Stimulated activated CD4-positive, alpha-beta T cell treated with anti-CD3 and anti-CD28 coated beads, Interleukin-2, amount 100 ng/mL, for 24 hours (primary cell): Measurements from ENCODE around the gene NUMB.
A peak's percentile ranks its signal among the peaks of the same experiment; 100 is the strongest.

ENCODE experiments used
- DNase-seq, 2 donors: peaks; one replicate each; pipeline ENCODE4 v3.0.0-alpha.2; 2020

The NUMB gene

DNA sequence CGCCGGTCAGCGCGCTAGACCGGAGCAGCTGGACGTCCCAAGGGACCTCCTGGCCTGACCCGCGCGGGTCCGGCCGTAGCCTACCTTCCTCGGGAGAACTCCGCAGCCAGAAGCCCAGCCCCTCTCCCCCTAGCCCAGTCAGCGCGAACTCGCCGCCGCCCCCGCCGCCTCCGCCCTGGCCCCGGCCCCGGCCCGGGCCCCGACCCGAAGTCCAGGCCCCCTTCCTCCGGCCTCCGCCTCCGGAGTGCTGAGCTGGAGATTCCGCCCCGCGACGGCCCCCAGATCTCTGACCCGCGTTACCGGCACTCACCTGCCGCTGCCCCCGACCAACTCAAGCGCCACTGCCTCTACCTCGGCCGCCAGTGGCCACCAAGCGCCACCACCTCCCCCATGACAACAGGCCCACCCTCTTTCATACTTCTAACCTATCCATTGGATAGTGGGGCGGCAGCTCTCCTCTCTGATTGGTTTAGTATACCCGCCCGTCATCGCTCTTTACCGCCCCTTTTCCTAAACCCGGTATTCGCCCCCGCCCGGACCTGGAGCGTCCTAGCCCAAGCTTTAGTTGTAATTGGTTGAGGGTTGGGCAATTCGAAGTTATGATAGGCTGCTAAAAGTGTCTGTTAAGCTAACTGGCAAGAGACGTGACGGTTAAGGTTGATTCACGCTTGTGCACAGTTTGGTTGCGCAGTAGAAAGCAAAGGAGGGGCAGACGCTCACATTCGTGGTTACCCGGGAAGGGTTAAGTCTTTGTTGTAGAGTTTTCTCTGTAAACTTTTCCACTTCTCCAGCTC is at the start of gene NUMB:
Gene NUMB (minus strand): TSS at position 364 of the 794 bp plus-strand sequence. CDS start 102,795 bp downstream, outside the sequence.
- DNase-seq, result peak; percentile 93 to 97

DNA sequence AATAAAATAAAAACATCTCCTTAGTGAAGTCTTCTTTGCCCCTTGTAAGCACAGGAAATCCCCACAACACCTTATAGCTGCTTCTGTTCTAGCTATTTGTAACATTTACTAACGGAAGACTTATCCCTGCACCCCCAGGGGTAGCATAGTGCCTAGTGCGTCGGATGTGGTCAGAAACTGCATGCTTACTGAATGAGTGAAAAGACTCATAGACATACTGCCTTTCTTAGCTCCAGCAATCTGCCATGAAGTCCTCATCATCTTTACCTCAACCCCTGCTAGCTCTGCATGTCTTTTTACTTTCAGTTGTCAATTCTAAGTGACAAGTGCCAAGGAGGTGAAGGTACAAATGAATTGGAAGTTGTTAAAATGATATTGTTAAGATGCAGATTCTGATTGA is 45.3 kb upstream of the NUMB start:
- no peak for DNase-seq

DNA sequence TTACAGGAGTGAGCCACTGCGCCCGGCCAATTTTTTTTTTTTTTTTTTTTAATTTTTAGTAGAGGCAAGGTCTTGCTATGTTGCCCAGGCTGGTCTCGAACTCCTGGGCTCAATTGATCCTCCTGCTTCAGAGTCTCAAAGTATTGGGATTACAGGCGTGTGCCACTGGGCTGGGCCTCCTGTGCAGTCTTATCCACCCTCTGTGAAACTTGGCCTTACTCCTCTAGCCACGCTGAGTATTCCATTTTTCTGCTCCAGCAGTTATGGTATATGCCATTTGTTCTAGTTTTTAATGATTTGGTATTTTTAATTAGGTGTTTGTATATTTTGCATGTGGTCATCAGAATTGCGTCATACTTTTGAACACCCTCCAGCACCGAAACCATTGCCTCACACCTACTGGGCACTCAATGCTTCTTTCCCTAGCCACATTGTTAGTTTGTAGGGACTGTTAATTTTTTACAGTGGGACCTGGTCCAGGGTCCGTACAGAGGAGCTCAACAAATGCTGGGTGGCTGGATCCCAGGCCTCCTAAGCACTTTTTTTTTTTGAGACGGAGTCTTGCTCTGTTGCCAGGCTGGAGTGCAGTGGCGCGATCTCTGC is 43.8 kb upstream of the NUMB start:
- no peak for DNase-seq

DNA sequence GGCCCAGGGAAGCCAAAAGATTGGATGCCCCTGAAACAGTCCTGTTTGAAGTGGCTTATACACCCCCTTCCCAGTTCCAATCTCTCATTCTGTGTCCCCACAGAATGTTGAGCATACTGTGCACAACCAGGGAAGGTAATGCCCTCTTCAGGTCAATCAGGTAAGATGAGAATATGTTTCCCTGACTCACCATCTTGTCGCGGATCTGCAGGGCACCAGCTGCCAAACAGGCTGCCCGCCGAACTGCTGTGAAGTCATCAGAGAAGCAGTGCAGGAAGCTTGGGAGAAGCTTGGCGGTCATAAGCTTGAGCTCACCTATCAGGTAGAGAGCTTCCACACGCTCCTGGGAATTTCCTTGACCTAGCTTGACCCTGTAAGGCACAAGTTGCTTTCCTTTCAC is 42.0 kb upstream of the NUMB start:
- DNase-seq, result no peak

DNA sequence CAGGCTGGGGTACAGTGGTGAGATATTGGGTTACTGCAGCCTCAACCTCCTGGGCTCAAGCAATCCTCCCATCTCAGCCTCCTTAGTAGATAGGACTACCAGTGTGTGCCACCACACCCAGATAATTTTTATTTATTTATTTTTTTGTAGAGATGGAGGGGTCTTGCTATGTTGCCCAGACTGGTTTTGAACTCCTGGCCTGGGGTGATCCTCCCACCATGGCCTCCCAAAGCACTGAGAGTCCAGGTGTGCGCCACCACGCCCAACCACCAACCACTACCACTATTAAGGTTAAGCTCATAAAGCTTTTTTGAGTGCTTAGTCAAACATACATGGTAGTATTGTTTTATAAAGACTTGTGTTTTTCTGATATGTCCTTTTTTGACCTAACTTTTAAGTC is 36.2 kb upstream of the NUMB start:
- no peak for DNase-seq

DNA sequence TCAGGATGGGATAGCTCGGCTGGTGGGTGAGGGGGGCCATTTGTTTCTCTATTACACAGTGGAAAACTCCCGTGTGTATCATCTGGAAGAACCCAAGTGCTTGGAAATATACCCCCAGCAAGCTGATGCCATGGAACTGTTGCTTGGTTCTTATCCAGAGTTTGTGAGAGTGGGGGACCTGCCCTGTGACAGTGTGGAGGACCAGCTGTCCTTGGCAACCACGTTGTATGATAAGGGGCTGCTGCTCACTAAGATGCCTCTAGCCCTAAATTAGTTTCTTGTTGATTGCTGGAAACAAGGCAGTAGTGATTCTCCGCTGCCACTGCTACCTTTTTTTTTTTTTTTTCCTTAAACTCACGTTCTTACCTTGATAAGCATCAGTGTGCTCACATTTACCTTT is 34.3 kb upstream of the NUMB start:
- DNase-seq, result no peak

DNA sequence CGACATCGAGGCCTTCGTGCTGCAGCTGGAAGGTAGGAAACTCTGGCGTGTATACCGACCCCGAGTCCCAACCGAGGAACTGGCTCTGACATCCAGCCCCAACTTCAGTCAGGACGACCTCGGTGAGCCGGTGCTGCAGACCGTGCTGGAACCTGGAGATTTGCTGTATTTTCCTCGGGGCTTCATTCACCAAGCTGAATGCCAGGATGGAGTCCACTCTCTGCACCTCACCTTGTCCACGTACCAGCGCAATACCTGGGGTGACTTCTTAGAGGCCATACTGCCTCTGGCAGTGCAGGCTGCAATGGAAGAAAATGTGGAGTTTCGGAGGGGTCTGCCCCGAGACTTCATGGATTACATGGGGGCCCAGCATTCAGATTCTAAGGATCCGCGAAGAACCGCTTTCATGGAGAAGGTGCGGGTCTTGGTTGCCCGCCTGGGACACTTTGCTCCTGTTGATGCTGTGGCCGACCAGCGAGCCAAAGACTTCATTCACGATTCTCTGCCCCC is 33.8 kb upstream of the NUMB start:
- DNase-seq, result no peak

DNA sequence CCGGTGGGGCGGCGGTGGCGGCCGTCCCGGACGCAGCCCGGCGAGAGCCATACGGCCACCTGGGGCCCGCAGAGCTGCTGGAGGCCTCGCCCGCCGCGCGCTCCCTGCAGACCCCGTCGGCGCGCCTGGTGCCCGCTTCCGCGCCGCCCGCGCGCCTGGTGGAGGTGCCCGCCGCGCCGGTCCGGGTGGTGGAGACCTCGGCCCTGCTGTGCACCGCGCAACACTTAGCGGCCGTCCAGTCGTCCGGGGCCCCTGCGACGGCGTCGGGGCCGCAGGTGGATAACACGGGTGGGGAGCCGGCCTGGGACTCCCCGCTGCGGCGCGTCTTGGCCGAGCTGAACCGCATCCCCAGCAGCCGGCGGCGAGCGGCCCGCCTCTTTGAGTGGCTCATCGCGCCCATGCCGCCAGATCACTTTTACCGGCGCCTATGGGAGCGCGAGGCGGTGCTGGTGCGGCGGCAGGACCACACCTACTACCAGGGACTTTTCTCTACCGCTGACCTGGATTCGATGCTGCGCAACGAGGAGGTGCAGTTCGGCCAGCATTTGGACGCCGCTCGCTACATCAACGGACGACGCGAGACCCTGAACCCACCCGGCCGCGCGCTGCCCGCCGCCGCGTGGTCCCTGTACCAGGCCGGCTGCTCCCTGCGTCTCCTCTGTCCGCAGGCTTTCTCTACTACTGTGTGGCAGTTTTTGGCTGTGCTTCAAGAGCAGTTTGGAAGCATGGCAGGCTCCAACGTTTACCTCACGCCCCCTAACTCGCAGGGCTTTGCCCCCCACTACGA is 33.1 kb upstream of the NUMB start:
- peak; percentile 75 to 79 for DNase-seq

DNA sequence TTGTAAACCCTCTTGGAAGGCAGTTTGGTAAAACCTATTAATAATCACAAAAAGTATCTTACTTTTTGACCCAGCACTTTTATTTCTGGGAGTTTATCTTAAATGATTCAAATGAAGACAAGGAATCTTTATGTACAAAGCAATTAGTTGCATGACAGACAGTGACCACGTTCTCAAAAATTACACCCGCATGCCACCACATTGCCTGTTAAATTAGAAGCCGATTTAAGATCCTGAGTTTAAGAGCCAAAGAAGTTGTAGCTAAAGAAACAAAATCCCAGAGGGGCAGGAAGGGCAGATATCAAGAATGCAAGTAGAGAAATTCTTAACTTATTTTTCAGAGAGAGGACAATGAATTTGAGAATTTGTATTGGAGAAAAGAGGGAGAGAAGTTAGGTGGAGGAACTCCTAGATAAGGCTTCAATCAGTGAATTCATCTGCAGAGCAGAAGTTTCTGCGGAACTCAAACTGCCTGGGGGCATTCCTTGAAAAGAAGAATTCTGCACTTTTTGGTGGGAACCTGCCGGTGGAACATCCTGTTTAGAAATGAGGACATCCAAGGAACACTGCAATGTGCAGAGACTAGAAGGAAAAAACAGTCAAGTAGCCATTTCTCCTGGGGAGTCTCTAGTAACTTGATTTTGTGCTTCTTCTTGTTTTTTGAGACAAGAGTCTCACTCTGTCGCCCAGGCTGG is 31.3 kb upstream of the NUMB start:
- no peak for DNase-seq

DNA sequence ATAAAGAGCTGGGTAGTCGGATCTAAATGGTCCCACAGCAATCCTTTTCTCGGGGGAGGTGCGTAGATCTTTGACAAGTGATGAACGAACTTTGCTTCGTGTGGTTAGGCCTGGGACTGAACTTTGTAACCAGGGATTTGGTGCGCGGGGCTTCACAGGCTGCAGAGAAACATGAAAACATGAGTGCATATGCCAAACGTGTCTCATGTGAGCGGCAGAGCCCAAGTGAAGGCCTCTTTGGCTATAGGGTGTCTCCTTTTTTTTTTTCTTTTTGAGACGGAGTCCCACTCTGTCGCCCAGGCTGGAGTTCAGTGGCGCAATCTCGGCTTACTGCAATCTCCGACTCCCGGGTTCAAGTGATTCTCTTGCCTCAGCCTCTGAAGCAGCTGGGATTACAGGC is 20.3 kb upstream of the NUMB start:
- DNase-seq, result no peak

DNA sequence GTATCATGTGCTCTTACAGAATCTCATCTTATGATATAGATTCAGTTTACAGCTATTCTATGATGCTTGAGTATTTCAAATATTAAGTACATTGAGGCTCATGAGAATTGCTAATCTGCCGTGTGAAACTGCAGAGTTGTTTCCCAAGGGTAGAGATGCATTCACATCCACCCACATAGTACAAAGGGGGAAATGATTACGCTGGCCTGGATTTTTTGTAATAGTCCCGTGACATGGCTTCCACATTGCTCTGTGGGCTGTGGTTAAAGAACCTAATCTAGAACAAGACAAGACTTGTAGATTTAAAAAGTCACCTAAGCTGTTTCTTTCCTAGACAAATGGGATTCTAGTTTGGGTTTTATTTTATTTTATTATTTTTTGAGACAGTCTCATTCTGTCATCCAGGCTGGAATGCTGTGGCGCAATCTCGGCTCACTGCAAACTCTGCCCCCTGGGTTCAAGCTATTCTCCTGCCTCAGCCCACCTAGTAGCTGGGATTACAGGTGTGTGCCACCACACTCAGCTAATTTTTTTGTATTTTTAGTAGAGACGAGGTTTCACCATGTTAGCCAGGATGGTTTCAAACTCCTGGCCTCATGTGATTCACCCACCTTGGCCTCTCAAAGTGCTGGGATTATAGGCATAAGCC is 19.4 kb upstream of the NUMB start:
- no peak for DNase-seq

DNA sequence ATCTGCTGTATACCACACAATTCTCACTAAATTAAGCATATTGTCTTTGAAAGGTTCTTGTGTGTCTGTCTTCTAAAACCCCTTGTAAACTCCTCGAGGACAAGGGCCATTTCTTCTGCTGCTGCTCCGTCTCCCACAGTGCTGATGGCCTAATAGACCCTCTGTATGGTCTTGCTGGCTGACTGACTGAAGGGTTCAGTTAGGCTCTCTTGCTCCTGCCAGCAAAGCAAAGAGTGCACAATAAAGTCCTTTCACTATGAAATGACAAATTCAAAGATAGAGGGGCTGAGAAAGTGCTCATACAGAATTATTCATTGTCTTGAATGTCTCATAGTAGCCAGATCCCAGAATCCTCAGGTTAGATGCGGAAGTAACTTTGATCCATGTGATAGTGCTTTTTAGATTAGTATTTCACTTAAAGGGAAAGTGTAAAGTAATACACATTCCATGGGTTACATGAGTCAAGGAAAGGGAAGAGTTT is 18.1 kb upstream of the NUMB start:
- no peak for DNase-seq

DNA sequence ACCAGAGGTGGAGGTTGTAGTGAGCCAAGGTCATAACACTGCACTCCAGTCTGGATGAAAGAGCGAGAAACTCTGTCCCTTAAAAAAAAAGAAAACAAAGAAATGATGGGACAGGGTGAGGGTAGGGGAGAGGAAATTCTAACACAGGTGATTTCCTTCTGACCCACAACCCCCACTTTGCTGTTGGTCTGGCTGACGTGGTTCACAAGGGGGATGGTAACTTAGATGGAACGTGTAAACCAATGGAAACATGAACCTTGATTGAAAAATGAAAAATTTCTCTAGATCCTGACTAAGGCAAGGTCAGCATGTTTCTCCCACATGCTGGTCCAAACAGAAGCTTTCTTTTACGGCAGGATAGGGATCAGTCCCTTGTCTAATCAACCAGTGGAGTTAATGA is 16.6 kb upstream of the NUMB start:
- DNase-seq, result no peak

DNA sequence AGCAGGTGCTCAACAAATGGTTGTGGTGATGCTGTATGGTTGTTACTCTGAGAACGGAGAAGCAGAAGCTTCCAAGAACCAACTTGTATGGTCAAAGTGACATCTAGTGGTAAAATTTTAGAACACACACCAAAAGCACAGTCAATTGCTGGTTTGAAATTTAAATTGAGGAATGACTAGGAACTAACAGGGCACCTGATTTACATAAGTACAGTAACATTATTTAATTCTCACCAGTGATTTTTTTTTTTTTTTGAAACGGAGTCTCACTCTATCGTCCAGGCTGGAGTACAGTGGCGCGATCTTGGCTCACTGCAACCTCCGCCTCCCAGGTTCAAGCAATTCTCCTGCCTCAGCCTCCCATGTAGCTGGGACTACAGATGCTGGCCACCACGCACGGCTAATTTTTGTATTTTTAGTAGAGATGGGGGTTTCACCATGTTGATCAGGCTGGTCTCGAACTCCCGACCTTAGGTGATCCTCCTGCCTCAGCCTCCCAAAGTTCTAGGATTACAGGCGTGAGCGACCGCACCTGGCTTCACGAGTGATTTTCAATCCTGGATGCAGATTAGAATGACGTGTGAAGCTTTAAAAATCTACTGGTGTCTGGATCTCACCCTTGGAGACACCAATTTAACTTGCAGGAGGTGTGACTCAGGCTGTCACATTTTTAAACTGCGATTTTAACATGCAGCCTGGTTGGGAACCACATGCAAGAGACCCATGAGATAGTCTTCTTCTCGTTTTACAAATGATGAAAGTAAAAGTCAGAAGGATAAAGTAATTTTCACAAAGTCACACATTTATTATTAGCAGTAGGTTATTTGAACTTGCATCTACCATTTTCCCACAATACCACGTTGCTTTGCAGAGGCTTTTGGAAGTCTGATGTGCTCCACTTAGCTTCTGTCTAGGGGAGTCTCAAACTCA is 14.1 kb upstream of the NUMB start:
- DNase-seq, result no peak

DNA sequence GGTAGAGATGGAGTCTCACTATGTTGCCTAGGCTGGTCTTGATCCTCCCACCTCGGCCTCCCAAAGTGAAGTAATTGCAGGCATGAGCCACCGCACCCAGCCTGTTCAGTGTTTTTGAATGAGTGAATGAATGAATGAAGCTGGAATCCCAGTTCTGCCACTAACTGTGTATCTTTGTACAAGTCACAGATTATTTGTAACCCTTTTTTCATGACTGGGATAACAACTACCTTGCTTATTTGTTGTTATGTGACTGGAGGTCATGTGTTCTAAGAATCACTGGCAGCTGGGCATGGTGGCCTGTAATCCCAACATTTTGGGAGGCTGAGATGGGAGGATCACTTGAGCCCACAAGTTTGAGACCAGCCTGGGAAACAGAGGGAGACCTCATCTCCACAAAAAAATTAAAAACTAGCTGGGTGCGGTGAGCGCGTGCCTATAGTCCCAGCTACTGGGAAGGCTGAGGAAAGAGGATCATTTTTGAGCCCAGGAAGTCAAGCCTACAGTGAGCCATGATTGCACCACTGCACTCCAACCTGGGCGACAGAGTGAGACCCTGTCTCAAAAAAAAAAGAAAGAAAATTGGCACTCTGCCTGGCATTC is 13.3 kb upstream of the NUMB start:
- DNase-seq, result no peak

DNA sequence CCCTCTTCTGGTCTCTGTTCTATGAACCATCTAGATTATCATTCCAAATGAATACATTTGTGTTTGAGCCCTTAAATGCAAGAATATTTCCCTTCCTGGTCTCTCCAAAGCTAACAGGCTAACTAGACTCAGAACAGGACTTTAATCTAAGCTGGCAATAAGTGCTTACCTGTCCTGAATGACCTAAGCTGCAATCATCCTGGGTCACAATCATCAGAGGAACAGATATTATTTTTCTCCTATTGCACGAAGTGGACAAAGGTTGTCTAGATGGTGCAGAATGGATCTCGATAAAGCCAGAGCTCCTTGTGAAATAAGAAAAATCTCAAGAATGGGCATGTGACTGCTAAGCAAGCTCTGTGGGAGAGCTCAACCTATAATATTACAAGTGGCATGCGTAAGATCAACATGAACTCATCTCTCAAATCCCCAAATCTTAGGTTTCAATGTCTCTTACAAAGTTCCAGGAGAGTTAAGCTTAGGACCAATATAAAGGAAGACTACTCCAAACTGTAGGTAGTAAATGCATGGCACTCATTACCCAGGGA is 10.6 kb upstream of the NUMB start:
- DNase-seq, result no peak

DNA sequence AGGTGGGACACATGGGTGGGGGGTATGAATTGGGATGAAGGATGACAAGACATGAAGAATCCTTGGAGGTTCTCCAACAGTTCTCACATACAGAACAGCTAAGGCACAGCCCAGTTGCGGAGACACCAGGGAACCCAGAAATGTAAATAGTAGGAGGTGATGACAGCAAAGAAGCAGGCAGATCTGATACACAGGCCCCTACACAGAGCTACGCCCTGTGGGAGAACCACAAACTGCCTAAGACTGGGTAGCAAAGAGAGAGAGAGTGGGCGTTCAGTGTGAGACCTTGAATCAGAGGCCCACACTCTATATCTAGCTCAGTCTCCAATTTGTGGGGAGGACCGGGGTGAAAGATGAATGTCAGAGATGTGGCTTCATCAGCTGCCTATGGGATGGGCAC is 9.5 kb upstream of the NUMB start:
- peak; percentile 46 to 51 for DNase-seq

DNA sequence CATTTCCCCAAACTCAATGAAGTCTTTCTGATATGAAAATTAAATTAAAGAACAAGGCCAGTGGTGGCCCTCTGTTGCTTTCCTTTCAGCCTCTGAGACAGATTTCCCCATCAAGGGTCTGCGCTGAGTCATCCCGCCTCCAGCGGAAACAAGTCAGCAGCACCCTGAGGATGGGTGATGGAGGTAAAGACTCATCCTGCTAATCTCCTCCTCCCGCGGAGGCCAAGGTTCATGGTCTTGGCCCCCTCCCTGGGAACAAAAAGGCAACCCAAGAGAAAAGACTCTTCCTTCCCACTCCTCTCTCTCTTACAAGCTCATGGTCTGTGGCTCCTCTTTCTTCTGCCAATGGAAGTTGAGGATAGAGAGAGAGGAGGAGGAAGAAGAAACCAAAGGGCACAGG is 9.0 kb upstream of the NUMB start:
- peak; percentile 72 to 83 for DNase-seq

DNA sequence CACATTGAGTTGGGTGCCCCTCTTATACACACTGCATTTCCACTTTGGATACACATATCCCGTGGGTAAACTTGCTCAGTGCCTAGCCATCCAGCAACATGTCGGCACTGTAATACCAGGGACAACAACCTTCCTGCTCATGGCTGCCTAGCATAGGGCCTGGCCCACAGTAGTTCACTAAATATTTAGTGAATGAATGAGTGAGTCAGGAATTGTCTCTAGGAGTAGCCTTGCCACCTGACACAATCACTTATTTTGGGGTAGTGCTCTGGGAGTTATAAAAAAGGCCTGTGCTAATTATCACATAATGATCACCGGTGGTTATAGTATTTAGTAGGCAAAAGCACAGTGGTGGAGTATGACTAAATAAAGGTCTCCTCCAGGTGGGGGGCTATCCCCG is 8.5 kb upstream of the NUMB start:
- DNase-seq, result no peak

DNA sequence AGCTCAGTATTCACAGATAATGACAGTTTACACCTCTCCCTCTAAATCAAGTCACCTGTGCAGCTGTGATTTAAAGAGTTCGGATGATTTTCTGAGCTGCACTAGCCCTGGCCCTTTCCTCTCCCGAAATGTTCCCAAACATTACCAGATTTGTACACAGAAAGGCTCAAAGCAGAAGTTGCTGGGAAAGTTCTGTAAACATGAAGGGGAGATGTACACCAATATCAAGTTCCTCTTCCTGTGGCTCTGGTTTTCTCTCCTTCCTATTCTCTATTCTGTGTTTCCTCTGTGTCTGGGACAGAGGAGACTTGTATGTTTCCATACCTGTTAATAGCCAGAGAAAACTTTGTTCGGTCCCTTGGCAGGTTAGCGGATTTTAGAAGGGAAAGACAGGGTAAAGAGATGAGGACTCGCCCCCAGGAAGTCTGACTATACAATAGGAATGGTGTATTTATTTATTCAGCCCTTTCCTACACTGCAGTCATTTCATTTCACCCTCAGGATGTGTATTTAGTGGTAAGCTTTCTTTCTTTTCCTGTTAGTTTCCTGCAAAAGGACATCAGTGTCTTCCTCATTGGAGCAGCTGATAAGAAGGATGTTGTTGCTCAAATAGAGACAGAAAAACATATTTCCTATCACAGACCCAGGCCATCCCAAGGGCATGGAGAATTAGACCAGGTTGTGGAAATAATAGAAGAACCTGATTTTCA is 7.6 kb upstream of the NUMB start:
- DNase-seq, result no peak
